ENCODE data around the gene SSRP1. TPM values are rescaled to one million over a fixed set of nuclear protein-coding genes. Genes with fewer than 3 reads are reported as not detected.

The SSRP1 gene
- total RNA-seq, 1 experiment from 2014 or later: 290 TPM

DNA sequence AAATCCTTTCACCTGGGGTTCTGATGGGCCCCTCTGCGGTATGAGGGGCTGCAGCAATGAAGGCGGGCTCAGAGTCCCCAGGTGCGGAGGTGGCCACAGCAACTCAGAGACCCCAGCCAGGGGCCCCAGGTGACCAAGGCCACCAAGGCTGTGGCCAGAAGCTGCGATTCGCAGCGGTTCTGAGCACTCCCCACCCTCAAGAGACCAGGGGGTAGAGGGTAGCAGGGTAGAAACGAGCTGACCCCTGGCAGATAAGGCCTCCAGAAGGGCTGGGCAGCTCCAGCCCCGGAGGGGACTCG, 11.9 kb downstream of the SSRP1 start:
- ChIA-PET CTCF (no interaction called here), POLR2A (ENCODE audit: unreplicated experiment) (interaction anchor here (0.6 kb wide), 2 partner anchors 12 to 46 kb away, joined by 4 to 5 read pairs; partner anchors contain the start of gene SSRP1)
- Histone ChIP-seq H3F3A (ENCODE audit: insufficient read depth, low read depth) (peaks cover 61% of the 10 kb centered on the region), H3K9me3 (ENCODE audit: insufficient read depth, low read depth) (no peaks in the 10 kb centered on the region), H3K4me1 (replicated peaks; ENCODE audit: insufficient read depth) (peaks cover 49% of the 10 kb centered on the region), H3K4me2 (peak overlapping the region; percentile 98), H2AFZ (no peak overlapping the region), H3K79me2 (ENCODE audit: low read depth) (peaks cover 45% of the 10 kb centered on the region), H3K27ac (peak overlapping the region; percentile 59; the same call in 1 of the 2 replicates), H3K9me2 (ENCODE audit: insufficient read depth) (no peaks in the 10 kb centered on the region), H3K36me3 (ENCODE audit: low read depth) (peaks cover 29% of the 10 kb centered on the region), H3K27me3 (ENCODE audit: insufficient read depth, low read depth) (no peaks in the 10 kb centered on the region), H4K20me1 (ENCODE audit: insufficient read depth) (peaks cover 39% of the 10 kb centered on the region; the same call in 1 of the 2 replicates), H3K4me3 (peak overlapping the region; percentile 57)
- no peak for TF ChIP-seq EZH2 (IDR thresholded peaks at IDR 0.05; ENCODE audit: low read depth)
- TF ChIP-seq, protein P1, sequence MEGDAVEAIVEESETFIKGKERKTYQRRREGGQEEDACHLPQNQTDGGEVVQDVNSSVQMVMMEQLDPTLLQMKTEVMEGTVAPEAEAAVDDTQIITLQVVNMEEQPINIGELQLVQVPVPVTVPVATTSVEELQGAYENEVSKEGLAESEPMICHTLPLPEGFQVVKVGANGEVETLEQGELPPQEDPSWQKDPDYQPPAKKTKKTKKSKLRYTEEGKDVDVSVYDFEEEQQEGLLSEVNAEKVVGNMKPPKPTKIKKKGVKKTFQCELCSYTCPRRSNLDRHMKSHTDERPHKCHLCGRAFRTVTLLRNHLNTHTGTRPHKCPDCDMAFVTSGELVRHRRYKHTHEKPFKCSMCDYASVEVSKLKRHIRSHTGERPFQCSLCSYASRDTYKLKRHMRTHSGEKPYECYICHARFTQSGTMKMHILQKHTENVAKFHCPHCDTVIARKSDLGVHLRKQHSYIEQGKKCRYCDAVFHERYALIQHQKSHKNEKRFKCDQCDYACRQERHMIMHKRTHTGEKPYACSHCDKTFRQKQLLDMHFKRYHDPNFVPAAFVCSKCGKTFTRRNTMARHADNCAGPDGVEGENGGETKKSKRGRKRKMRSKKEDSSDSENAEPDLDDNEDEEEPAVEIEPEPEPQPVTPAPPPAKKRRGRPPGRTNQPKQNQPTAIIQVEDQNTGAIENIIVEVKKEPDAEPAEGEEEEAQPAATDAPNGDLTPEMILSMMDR (conservative IDR thresholded peaks at IDR 0.05): no peak
- intact Hi-C loops (cut with micrococcal nuclease; ENCODE audit: unreplicated experiment): loop anchor here (2.0 to 10.0 kb wide), 4 partner anchors 75 to 1255 kb away; partner anchors contain the start of genes ZDHHC5 and ZFP91
- DNase-seq: no peak
- no TSS peak for BruUV-seq (replicated peaks)

DNA sequence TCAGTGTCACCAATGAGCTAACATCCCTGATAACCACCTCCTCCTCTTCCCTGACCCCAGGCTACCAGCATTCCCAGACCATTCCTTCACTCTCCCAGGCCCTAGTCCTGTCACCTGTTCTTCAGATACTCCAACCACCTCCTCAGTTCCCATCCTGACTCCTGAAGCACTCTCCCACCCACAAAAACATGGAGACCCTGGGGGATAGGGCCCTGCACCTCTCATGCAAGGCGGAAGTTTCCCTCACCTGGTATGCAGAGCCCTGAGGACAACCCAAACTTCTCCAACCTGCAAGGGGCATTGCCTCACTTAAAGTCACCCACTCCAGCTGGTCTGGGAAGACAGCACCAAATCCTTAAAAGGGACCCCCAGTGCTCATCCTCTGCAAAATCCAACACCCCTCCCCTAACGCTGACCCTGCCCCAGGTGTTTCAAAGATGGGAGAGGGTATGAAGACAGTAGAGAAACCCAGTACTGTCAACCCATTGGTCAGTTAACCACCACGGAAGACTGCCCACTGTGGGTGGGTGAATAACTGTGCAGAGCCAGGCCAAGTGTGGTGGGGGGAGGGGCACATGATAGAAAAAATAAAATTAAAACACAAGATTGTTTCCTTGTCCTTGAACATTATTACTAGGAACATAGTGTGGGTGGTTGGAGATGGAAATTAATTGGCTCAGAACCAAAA, 12.4 kb downstream of the SSRP1 start:
- TF ChIP-seq EZH2 (IDR thresholded peaks at IDR 0.05; ENCODE audit: low read depth): no peak
- TF ChIP-seq, protein P1 (conservative IDR thresholded peaks at IDR 0.05): no peak
- ChIA-PET POLR2A (ENCODE audit: unreplicated experiment) (interaction anchor here (0.6 kb wide), 1 partner anchor 476 kb away, joined by 4 read pairs; no protein-coding TSS in a partner anchor), CTCF (interaction anchor here (2.4 kb wide), 1 partner anchor 11 kb away, joined by 15 read pairs; no protein-coding TSS in a partner anchor)
- peaks cover 44% of the 10 kb centered on the region for H4K20me1 ChIP-seq (ENCODE audit: insufficient read depth)
- peaks cover 49% of the 10 kb centered on the region for H3K79me2 ChIP-seq (ENCODE audit: low read depth)
- peak overlapping the region; percentile 59 for H3K27ac ChIP-seq
- no peaks in the 10 kb centered on the region for H3K9me2 ChIP-seq (ENCODE audit: insufficient read depth)
- intact Hi-C loops (cut with micrococcal nuclease; ENCODE audit: unreplicated experiment): loop anchor here (2.0 to 10.0 kb wide), 3 partner anchors 75 to 451 kb away; partner anchors contain the start of gene ZDHHC5
- peak overlapping the region; percentile 98 for H3K4me2 ChIP-seq
- peak overlapping the region; percentile 57 for H3K4me3 ChIP-seq
- peaks cover 49% of the 10 kb centered on the region for H3K4me1 ChIP-seq (replicated peaks; ENCODE audit: insufficient read depth)
- TSS peak; percentile 22 for BruUV-seq (replicated peaks)
- H2AFZ ChIP-seq: no peak overlapping the region
- peaks cover 29% of the 10 kb centered on the region for H3K36me3 ChIP-seq (ENCODE audit: low read depth)
- H3K9me3 ChIP-seq (ENCODE audit: insufficient read depth, low read depth): no peaks in the 10 kb centered on the region
- peaks cover 61% of the 10 kb centered on the region for H3F3A ChIP-seq (ENCODE audit: insufficient read depth, low read depth)
- H3K27me3 ChIP-seq (ENCODE audit: insufficient read depth, low read depth): no peaks in the 10 kb centered on the region
- DNase-seq: no peak

DNA sequence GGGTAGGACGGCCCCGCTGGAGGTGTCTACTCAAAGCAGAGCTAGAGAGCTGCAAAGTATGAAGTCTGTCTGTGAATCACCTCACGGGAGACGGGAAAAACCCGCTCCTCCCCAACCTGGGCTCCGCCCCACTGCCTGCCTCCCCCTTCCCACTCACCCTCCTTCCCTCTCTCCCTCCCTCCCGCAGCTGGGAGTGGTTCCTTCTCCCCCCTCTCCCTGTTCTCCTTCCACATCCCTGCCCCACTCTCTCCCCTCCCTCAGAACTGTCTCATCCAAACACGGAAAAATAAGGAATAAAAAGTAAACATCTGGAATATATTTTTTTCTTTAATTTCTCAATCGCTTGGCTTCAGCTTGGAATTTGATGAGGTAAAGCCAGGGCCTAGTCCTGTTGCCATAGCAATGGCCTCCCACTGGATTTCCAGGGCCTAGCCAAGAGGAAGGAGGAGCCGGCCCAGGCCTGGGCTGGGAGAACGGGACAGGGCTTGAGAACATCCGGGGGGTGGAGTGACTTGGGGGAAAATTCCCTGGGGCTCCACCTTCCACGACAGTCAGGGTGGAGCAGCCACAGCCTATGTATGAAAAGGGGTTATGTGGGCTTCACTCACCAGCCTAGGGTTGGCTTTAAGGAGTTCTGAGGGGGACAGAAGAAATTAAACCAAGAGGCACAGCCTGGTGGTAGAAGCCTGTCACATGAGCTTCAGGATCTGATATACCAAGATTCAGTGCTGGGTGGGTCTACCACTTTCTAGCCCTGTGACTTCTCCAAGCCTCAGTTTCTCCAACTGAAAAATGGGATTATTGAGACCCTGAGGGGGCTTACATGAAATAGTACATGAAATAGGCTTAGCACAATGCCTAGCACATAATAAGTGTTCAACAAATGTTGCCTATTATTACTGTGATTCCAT, 13.2 kb downstream of the SSRP1 start:
- H3K9me2 ChIP-seq (ENCODE audit: insufficient read depth): no peaks in the 10 kb centered on the region
- POLR2A ChIA-PET (ENCODE audit: unreplicated experiment): interaction anchor here (0.6 to 1.1 kb wide), 8 partner anchors 11 to 477 kb away, joined by 3 to 12 read pairs (median 9); partner anchors contain the start of gene SSRP1
- H3K27ac ChIP-seq: peak overlapping the region; percentile 59
- peak overlapping the region; percentile 98 for H3K4me2 ChIP-seq
- peaks cover 53% of the 10 kb centered on the region for H3F3A ChIP-seq (ENCODE audit: insufficient read depth, low read depth)
- peaks cover 29% of the 10 kb centered on the region for H3K36me3 ChIP-seq (ENCODE audit: low read depth)
- no peaks in the 10 kb centered on the region for H3K9me3 ChIP-seq (ENCODE audit: insufficient read depth, low read depth)
- peaks cover 56% of the 10 kb centered on the region for H3K79me2 ChIP-seq (ENCODE audit: low read depth)
- H3K4me1 ChIP-seq (replicated peaks; ENCODE audit: insufficient read depth): peaks cover 49% of the 10 kb centered on the region
- H3K27me3 ChIP-seq (ENCODE audit: insufficient read depth, low read depth): no peaks in the 10 kb centered on the region
- H4K20me1 ChIP-seq (ENCODE audit: insufficient read depth): peaks cover 52% of the 10 kb centered on the region
- no peak overlapping the region for H2AFZ ChIP-seq
- TF ChIP-seq, protein P1 (conservative IDR thresholded peaks at IDR 0.05): no peak
- no peak for TF ChIP-seq EZH2 (IDR thresholded peaks at IDR 0.05; ENCODE audit: low read depth)
- intact Hi-C loops (cut with micrococcal nuclease; ENCODE audit: unreplicated experiment): loop anchor here (1.0 to 10.0 kb wide), 5 partner anchors 11 to 452 kb away; partner anchors contain the start of gene ZDHHC5
- TSS peak; percentile 41 for BruUV-seq (replicated peaks)
- H3K4me3 ChIP-seq: peak overlapping the region; percentile 57; the same call in 1 of the 2 replicates
- peak; percentile 92 to 94 for DNase-seq
- CTCF ChIA-PET: interaction anchor here (0.7 to 2.4 kb wide), 3 partner anchors 10 to 73 kb away, joined by 3 to 26 read pairs (median 15); no protein-coding TSS in a partner anchor
